B cell (primary cell): ENCODE measurements around the gene DYNLL2.

Source experiments
- EZH2 ChIP-seq: IDR thresholded peaks from 2 replicates; pipeline ENCODE4 v1.6.1; 2012; ENCODE audit warnings: borderline replicate concordance, low read depth, mild to moderate bottlenecking, moderate library complexity, low read length; ENCODE audit not compliant: insufficient read depth, poor library complexity, severe bottlenecking
- TF ChIP-seq, protein P1 (sequence below): fragments of 200-600 bp; IDR thresholded peaks from one replicate; pipeline ENCODE4 v1.8.0; 2022; ENCODE audit warnings: antibody characterized with exemption, mild to moderate bottlenecking

DNA sequence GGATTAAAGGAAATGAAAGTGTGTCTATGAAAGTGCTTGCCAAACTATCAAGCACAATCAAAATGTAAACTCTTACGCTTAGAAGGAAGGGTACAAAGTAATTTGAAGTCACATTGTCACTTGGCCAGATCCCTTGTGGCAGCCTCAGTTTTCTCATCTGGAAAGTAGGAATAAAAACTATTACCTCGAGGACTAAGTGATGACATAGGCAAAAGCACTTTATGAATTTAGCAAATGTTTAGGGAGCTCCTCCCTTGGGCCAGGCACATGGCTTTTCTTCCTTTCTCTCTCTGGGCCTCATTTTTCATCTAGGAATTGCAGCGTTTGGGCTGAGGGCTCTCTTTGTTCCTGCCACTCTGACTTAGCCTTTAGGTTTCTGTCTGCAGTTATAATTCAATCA is 28.5 kb downstream of the DYNLL2 start:
- TF ChIP-seq, protein P1, sequence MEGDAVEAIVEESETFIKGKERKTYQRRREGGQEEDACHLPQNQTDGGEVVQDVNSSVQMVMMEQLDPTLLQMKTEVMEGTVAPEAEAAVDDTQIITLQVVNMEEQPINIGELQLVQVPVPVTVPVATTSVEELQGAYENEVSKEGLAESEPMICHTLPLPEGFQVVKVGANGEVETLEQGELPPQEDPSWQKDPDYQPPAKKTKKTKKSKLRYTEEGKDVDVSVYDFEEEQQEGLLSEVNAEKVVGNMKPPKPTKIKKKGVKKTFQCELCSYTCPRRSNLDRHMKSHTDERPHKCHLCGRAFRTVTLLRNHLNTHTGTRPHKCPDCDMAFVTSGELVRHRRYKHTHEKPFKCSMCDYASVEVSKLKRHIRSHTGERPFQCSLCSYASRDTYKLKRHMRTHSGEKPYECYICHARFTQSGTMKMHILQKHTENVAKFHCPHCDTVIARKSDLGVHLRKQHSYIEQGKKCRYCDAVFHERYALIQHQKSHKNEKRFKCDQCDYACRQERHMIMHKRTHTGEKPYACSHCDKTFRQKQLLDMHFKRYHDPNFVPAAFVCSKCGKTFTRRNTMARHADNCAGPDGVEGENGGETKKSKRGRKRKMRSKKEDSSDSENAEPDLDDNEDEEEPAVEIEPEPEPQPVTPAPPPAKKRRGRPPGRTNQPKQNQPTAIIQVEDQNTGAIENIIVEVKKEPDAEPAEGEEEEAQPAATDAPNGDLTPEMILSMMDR, result no peak
- TF ChIP-seq EZH2, result no peak
